Gastrocnemius medialis (tissue), 4 donors: ENCODE results near the gene UBR2.

Source experiments
- POLR2A ChIP-seq, 2 donors: fragments of 450-650 bp; IDR thresholded peaks; one replicate each; pipeline ENCODE4 v1.6.1; 2017; ENCODE audit warnings: antibody characterized with exemption in 2 of 2, mild to moderate bottlenecking in 2 of 2, moderate library complexity in 2 of 2
- TF ChIP-seq, protein P1 (sequence below), 5 experiments: fragments of 450-650 bp in 3 of 5; fragments of 200-600 bp in 2 of 5; sonication (generic) in 2 of 5; IDR thresholded peaks in 4 of 5; conservative IDR thresholded peaks in 1 of 5; 1 replicate in 4 of 5; 2 replicates in 1 of 5; pipeline ENCODE4 v1.5.1; 2016 to 2019; ENCODE audit warnings: antibody characterized with exemption in 5 of 5, mild to moderate bottlenecking in 3 of 5, moderate library complexity in 3 of 5

GRCh38 chr6:42627674-42628073 lies 63.8 kb downstream of the UBR2 start:
- TF ChIP-seq, protein P1, sequence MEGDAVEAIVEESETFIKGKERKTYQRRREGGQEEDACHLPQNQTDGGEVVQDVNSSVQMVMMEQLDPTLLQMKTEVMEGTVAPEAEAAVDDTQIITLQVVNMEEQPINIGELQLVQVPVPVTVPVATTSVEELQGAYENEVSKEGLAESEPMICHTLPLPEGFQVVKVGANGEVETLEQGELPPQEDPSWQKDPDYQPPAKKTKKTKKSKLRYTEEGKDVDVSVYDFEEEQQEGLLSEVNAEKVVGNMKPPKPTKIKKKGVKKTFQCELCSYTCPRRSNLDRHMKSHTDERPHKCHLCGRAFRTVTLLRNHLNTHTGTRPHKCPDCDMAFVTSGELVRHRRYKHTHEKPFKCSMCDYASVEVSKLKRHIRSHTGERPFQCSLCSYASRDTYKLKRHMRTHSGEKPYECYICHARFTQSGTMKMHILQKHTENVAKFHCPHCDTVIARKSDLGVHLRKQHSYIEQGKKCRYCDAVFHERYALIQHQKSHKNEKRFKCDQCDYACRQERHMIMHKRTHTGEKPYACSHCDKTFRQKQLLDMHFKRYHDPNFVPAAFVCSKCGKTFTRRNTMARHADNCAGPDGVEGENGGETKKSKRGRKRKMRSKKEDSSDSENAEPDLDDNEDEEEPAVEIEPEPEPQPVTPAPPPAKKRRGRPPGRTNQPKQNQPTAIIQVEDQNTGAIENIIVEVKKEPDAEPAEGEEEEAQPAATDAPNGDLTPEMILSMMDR (IDR thresholded peaks at IDR 0.05 in 4 of 5, conservative IDR thresholded peaks at IDR 0.05 in 1 of 5), result no peak
- no peak for TF ChIP-seq POLR2A (IDR thresholded peaks at IDR 0.05)
